ENCODE results near the gene FKBP4.

FKBP4 gene

GRCh38 chr12:2826036-2826435 lies 31.3 kb downstream of the FKBP4 start:
- no peak for TF ChIP-seq CTCF (IDR thresholded peaks at IDR 0.05; ENCODE audit: control insufficient read depth, extremely low read depth, insufficient read depth)
- no peak for DNase-seq (ENCODE audit: low read depth)
- H3K4me3 ChIP-seq (ENCODE audit: low read depth, low read length), result no peak overlapping the region

GRCh38 chr12:2826721-2827515 lies 32.1 kb downstream of the FKBP4 start:
- H3K4me3 ChIP-seq (ENCODE audit: low read depth, low read length), result no peak overlapping the region
- TF ChIP-seq CTCF (IDR thresholded peaks at IDR 0.05; ENCODE audit: control insufficient read depth, extremely low read depth, insufficient read depth), result no peak
- no peak for DNase-seq (ENCODE audit: low read depth)

- no peak for DNase-seq (ENCODE audit: low read depth)
- TF ChIP-seq CTCF (IDR thresholded peaks at IDR 0.05; ENCODE audit: control insufficient read depth, extremely low read depth, insufficient read depth), result no peak
- H3K4me3 ChIP-seq (ENCODE audit: low read depth, low read length), result no peak overlapping the region
Measured at GRCh38 chr12:2829275-2829674, 34.5 kb downstream of the FKBP4 start.

GRCh38 chr12:2832550-2833127 lies 37.9 kb downstream of the FKBP4 start:
- TF ChIP-seq CTCF (IDR thresholded peaks at IDR 0.05; ENCODE audit: control insufficient read depth, extremely low read depth, insufficient read depth), result no peak
- no peak for DNase-seq (ENCODE audit: low read depth)
- H3K4me3 ChIP-seq (ENCODE audit: low read depth, low read length), result no peak overlapping the region

GRCh38 chr12:2833327-2833726 lies 38.6 kb downstream of the FKBP4 start:
- TF ChIP-seq CTCF (IDR thresholded peaks at IDR 0.05; ENCODE audit: control insufficient read depth, extremely low read depth, insufficient read depth), result no peak
- no peak for DNase-seq (ENCODE audit: low read depth)
- H3K4me3 ChIP-seq (ENCODE audit: low read depth, low read length), result no peak overlapping the region

GRCh38 chr12:2833810-2834209 lies 39.0 kb downstream of the FKBP4 start:
- H3K4me3 ChIP-seq (ENCODE audit: low read depth, low read length), result no peak overlapping the region
- DNase-seq (ENCODE audit: low read depth), result no peak
- no peak for TF ChIP-seq CTCF (IDR thresholded peaks at IDR 0.05; ENCODE audit: control insufficient read depth, extremely low read depth, insufficient read depth)

Data from LNCaP clone FGC (cell line).